NCI-H510A treated with DMSO at 0.1 percent for 48 hours (cell line): ENCODE data around the gene MRRF.
"Not testable (repeated sequence)": the region's sequence is repeated elsewhere in the genome, so short reads cannot be mapped to it uniquely, and the experiment has no call there.

Source experiments
- DNase-seq: peaks from one replicate; lab custom pipeline; 2025; lab: John Stamatoyannopoulos, UW

Gene MRRF

DNA sequence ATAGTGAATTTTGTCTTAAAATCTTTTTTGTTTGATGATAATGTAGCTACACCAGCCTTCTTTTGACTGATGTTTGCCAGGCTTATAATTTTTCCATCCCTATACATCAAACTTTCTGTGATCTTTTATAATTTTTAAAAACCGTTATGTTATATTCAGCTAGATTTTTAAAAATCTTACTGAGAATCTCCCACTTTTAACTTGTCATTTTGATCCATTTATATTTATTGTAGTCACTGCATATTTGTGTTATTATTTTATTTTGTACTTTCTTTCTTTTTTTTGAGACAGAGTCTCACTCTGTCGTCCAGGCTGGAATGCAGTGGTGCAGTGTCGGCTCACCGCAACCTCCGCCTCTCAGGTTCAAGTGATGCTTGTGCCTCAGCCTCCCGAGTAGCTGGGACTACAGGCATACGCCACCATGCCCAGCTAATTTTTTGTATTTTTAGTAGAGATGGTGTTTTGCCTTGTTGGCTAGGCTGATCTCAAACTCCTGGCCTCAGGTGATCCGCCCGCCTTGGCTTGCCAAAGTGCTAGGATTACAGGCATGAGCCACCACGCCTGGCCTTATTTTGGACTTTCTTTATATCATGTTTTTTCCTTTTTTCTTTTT lies 12.7 kb downstream of the MRRF start:
- no peak for DNase-seq

DNA sequence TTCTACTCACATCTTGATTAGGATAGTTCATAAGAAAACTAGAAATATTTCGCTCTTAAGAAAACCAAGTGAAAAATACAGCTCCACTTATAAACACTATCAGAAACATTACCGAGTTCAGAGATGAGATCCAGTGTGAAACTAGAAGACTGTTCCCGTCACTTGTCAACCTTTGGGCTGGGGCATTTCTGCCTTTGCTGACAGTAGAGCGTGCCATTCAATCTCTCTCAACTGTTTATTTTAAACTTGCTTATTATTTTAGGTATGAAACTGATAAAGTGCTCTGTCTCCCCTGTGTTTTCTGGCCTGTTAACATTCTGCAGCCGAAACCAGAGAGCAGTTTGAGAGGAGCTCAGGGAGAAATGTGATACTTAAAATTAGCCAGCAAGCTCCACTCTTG lies 16.7 kb downstream of the MRRF start:
- DNase-seq: no peak

DNA sequence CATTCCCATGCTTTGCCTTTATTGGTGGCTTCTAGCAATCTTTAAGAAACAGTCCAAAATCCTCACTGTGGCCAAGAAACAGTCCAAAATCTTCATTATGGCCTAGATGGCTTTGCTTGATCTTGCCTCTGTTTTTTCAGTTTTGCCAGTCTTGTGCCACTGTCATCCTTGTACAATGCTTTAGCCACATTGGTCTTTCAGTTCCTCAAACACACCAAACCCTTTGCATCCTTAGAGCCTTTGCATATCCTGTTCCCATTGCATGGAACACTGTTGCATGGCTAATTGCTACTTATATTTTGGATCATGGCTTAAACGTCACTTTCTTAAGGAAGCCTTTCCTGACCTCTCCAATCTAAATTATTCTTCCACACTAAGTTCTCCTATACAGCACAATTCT lies 22.1 kb downstream of the MRRF start:
- no peak for DNase-seq

DNA sequence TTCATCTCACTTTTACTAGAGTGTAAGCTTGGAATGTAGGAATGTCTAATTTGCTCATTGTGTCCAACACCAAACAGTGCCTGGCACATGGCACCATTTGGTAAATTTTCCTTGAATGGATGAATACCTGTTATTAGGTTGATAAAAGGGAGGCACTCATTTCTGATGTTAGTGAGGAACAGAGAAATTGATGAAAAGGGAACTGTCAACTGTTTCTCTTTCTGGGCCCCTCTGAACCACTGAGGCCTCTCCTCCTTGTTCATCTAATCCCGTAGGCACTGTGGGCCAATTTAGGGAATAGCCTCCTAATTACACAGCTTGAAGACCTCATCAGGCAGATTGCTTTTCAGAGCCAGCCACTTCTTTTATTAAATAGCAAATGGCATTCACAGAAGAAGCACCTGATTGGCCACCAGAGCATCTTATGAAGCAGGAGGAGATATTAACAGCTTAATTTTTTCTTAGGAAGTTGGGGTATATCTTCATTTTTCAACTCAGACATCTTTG lies 22.6 kb downstream of the MRRF start:
- DNase-seq: no peak

DNA sequence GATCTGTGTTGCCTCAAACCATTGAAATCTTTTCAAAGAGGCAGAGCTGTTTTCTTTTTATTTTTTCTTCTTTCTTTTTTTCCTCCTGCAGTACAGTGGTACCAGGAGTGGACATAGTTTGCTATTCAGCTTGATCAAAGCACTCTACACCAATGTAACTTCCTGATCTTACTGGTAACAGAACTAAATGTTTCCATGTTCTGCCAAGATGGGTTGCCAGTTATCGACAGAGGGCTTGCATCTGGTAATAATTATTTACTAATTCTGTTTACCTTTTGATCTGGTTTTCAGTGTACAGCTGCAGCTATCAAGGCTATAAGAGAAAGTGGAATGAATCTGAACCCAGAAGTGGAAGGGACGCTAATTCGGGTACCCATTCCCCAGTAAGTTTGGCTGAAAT lies 26.8 kb downstream of the MRRF start:
- no peak for DNase-seq

DNA sequence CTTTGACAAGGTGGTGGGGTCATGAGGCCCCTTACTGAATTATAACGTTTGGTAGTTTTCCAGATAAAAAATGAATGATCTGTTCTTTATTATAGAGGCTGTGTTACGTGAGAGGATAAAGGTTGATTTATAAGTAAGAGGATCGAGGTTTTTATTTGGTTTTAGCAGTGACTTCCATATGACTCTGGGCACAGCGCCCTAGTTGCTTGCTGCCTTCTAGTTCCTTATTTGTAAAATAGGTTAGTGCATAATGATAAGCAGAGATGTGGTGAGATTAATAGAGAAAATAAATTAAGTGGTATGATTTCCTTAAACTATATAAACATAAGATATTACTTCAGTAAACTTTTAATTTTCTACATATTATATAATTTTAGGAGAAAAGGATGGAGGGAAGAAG lies 29.8 kb downstream of the MRRF start:
- DNase-seq: no peak

DNA sequence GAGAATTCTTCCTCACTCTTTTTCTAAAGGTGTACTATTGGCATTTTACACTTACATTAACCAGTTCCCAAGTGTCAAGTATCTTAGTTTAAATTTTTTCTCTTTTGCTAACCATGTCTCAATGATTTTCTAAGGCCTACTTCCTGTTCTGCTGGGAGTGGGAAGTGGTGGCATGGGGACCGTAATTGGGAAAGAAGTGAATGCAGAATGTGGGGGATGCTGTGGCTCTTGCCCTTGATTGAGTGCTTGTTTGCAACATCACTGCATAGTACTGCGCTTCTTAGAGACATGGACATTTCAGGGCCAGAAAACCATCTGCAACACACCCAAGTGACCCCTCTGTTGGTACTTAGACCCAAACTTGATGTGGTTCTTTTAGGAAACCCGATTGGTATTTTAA lies 32.8 kb downstream of the MRRF start:
- no peak for DNase-seq

DNA sequence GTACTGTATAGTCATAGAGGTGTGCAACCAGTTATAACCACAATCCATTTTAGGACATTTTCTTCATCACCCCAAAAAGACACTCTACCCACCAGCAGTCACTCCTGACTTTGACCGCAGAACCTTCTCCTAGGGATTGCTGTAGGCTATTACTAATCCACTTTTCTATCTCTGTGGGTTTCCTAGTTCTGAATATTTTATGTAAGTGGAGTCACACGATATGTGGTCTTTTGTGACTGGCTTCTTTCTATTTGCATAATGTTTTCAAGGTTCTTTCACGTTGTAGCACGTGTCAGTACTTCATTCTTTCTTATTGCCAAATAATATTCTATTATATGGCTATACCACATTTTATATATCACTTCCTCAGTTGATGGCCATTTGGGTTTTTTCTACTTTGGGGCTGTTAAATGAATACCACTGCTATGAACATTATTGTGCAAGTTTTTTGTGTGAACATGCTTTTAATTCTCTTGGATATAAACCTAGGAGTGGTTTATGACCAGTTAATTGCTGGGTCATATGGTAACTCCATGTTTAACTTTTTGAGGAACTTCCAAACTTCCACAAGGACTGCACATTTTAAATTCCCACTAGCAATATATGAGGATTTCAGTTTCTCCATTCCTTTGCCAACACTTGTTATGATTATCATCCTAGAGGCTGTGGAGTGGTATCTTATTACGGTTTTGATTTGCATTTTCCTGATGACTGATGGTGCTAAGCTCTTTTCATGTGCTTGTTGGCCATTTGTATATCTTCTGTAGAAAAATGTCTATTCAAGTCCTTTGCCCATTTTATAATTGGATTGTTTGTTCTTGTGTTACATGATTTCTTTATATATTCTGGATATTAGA lies 37.8 kb downstream of the MRRF start:
- DNase-seq: no peak

DNA sequence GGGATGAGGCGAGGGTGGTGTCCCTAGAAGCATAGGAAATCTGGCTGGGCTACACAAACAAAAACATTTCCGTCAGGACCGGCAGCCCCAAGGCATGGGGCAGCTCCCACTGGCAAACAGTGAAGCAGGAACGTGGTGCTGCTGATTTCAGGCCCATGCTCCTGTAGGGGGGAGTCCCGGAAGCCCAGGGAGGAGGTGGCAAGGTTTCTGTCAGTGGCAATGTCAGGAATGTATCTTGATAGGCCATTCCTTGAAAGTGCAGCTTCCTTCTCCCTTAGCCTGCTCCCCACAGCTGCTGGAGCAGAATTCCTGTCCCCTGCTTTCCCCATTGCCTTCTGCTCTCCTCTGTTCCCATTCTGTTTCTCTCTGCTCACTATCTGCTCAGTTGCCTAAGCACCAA lies 42.4 kb downstream of the MRRF start:
- no peak for DNase-seq

DNA sequence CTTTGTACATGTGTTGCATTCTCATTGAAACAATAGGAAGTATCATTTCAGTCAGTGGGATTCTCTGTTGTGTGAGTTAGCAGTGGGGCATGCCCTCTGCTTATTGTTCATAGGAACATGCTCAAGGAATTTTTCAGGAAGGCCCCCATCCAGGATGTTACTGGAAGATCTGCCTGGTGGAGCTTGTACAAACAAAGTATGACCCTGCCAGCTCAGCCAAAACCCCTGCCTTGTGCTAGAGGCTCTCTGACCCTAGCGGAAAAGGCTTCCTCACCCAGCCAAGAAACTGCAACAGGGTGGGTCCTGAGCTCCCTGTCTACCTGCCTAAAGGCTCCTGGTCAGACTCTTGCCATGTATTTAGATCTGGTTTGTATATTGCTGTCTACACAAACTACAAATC lies 43.2 kb downstream of the MRRF start:
- DNase-seq: no peak

DNA sequence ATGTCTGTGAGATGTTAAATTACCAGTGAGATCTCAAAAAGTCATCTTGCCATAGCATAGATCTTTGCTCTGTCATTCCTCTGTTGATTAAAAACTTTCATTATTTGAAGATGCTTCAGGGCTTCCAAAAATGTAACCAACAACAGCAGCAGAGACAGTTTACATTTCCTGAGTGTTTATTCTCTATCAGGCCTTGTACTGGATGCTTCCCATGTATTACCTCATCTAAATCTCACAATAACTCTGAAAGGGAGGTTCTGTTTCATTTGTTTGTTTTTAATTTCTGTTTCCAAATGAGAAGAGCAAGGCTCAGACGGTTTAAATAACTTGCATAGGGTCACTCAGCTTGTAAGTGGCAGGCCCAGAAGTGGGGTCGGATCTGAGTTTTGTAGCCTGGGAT lies 45.2 kb downstream of the MRRF start:
- no peak for DNase-seq

DNA sequence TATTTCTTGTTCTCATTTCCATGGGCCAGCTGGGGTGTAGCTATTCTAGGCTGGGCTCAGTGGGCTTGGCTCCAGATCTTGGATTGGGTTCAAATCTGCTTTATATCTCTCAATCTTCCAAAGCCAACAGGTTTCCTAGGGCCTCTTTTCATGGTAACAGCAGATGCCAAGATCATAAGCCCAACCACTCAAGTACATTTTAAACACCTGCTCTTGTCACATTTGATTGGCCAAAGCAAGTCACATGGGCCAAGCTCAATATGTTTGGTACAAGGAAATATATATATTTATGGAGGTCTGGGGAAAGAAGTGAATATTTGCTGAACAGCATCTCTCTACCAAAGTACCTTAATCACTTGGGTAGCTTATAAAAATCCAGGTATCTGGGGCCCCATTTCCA lies 49.5 kb downstream of the MRRF start:
- peak; percentile 12 for DNase-seq

DNA sequence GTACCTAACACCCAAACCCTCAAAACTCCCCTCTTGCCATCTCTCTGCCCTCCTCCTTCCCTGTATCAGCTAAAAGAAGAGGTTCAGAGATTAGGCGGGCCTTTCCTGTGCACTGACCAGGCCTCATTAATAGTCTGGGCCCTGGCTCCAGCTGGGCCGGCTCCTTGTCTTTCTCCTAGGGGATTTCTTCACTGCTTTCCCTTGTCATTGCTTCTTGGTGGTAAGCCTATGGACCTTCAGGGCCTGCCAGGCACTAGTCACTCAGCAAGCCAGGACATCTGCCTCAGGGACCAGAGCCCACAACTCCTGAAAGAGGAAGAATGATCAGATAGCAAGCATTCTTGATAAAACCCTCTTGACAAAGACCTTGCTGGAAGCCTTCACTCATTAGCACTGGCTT lies 50.9 kb downstream of the MRRF start:
- no peak for DNase-seq

DNA sequence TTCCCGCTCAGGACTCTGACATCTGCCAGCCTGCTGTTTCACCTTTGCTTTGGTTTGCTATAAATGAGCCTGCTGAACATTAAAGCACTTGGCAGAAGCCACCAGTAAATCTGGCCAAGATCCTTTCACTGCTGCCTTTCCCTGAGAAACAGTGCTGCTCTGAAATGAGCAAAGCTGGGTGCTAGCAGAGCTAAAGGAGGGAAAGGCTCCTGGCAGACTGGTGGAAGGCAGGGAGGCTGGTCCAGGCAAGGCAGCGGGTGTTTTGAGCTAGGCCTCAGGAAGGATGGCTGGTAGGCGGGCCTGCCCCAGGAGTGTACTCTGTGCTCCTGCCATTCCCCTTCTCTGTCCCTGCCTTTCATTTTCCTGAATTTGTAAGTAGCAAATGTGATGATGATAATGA lies 53.6 kb downstream of the MRRF start:
- no peak for DNase-seq

DNA sequence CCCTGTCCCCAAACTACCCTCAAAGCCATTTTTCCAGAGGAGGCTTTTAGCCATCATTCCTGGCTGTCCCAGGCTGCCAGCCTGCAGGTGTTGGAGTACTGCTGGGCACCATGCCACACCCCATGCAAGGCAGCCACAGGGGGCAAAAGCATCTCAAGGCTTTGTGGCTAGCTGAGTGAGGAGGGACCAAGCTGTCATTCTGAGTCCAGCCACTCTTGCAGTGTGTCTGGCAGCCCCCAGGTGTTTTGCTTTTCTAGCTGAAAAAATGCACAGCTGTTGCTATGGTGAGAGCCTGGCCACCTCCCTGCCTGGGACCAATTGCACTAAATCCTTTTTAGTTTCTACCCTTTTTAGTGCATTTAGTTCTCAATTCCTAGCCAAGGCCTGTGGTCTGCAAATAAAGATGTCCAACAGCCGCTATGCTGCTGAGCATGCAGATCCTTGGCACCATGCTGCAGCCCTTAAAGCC lies 55.8 kb downstream of the MRRF start:
- DNase-seq: no peak

DNA sequence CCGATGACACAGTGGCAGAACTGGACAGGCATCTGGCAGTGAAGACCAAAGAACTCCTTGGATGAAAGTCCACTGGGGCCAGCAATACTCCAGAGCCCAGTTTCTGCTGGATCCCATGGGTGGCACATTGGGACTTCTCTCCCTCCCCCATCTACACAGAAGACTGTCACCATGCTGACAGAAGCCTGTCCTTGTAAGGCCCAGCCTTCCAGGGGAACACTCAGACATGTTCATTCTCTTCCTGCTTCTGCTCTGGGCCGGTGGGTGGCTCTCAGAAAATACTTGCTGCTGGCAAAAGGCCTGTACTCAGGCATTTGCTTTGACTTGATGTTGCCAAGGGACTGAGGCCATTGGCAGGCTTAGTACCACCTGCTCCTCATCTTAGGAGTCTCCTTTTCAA lies 57.9 kb downstream of the MRRF start:
- DNase-seq: no peak

DNA sequence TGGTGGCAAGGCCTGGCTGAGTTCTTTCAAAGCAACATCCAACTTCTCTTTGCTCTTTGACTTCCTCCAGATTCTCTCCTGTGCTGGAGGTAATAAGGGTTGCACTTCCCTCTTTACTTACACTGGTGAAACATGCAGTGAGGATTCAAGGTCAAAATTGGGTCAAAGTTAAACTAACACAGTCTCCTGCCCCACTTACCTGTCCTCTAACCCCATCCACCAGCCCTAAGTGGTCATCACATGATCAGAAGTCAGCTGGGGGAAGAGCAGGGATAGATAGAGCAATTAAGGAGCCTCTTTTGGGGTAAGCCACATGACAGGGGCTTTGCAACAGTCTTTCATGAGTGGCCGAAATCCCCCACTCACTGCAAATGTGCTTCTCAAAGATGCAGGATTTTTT lies 60.0 kb downstream of the MRRF start:
- DNase-seq: not testable (repeated sequence)

DNA sequence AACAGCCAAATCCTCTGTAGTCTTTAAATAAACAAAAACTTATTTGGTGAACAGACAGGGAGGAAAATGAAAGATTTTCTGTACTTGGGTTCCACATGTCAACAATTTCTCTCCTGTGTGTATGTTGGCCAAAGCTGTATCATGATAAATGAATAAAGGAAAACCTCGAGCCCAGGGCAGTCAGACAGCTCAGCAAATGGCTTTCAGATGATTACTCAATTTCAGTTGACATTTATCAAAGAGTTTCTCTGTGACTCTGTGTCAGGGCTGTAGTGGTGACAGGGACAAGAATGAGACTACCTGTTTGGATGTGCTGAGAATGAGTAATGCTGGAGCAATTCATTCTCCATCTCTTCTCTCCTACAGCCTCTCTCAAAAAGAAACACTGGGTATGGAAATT lies 60.4 kb downstream of the MRRF start:
- no peak for DNase-seq

DNA sequence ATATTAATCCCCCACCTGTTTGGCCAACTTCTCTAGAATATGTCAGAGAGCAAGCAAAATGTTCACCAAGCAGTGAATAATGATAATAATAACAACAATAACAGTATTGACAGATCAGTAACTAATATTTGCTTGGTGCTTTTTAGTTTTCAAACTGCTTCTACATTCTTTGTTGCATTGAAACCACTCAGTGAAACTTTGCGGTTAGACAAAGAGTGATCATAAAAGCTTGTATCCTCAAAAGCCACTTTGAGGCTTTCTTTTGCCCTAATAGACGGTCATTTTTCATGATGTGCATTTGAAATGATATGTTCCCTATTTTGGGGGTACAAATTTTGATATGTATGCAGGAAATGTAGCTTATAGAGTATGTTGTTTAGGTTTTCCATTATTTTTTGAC lies 62.5 kb downstream of the MRRF start:
- no peak for DNase-seq

DNA sequence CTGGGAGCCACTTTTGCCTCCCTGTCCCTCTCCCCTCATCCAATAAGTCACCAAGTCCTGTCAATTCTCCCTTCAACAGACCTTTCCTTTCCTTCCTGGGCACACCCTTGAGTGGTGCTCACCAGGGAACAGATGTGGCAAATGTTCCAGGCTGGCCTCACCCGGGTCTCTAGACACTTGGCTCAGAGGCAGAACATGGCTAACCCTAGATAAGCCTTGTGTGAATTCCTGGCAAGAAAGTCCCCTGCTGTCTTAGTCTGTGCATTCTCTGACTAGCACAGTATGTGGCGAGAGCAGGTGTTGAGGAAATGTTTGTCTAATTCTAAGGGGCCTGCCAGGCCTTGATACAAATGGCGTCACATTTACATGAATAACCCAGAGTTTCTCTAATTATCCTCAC lies 64.9 kb downstream of the MRRF start:
- no peak for DNase-seq

DNA sequence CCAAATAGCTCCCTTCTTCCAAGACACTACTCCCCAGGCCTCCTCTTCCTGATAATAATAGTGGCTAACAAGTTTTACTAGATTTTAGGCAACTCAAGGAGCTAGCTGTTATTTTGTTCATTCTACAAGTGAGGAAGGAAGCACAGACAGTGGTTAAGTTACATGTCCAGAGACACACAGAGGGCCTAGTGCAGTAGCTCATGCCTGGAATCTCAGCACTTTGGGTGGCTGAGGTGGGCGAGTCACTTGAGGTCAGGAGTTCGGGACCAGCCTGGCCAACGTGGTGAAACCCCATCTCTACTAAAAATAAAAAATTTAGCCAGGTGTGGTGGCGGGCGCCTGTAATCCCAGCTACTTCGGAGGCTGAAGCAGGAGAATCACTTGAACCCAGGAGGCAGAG lies 65.8 kb downstream of the MRRF start:
- not testable (repeated sequence) for DNase-seq

DNA sequence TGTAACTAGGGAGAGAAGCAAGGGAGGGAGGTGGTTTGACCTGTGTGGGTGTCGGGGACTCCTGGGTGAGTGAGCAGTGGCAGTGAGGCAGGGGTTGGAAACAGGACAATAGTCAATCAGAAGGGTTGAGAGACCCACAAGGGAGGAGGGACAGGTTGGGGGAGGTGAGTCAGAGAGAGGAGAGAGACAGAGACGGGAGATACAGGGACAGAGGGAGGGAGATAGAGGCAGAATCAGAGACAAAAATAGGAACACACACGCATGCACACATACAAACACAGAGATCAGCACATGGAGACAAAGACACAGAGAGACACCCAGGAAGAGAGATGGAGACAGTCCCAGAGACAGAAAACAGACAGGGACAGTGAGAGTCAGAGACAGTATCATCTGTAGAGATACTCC lies 66.8 kb downstream of the MRRF start:
- no peak for DNase-seq

DNA sequence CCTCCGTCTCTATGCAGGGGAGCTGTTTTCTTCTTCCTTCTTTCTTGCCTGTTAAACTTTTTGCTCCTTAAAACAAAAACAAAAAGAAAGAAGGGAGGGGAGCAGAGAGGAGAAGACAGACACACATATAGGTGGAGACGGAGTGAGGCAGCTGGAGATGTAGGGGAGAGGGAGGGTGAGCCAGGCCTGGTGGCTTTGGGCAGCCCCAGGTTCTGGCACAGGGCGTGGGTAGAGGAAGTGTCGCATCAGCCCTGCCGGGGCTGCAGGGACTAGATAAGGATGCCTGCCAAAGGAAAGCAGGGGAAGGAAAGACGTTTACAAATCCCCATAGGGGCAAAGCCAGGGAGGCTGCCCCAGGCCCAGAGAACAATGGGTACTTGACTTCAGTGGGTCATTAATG lies 67.4 kb downstream of the MRRF start:
- DNase-seq: no peak

DNA sequence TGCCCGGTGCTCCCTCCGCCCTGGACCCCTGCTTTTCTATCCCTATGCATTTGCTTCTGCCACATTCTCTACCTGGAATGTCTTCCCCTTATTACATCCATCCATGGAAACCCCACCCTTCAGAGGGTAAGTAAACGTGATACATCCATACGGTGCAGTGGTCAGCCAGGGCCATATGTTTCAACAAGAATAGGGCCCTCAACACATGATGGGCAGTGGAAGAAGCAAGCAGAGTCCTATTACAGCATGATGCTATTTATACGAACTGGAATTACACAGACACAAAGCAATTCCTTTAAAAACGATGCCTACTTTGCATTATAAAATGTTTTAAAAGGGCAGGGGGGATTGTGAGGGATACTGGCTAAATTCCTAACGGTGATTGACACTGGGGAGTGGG lies 68.0 kb downstream of the MRRF start:
- no peak for DNase-seq
